VCaP (cell line): Measurements from ENCODE around the gene CCDC47.

ENCODE experiments used
- H3K27ac ChIP-seq: fragments of 450-650 bp; 2 replicates; pipeline ENCODE4 v1.5.1; 2017
- CTCF ChIP-seq: fragments of 450-650 bp; conservative IDR thresholded peaks from 2 replicates; pipeline ENCODE4 v1.5.1; 2017; ENCODE audit warnings: mild to moderate bottlenecking, moderate library complexity

CCDC47 gene

GRCh38 chr17:63704836-63705235 lies 68.6 kb downstream of the CCDC47 start:
- TF ChIP-seq CTCF, result no peak
- H3K27ac ChIP-seq, result no peak overlapping the region

GRCh38 chr17:63704259-63704576 lies 69.2 kb downstream of the CCDC47 start:
- H3K27ac ChIP-seq, result no peak overlapping the region
- TF ChIP-seq CTCF, result no peak

- TF ChIP-seq CTCF, result no peak
These were observed 69.7 kb downstream of the CCDC47 start for GRCh38 chr17:63703556-63704258.

GRCh38 chr17:63703029-63703428 lies 70.4 kb downstream of the CCDC47 start:
- TF ChIP-seq CTCF, result no peak
- H3K27ac ChIP-seq, result no peak overlapping the region

More at GRCh38 chr17:63703556-63704258, 69.7 kb downstream of the CCDC47 start:
- H3K27ac ChIP-seq, result no peak overlapping the region

- TF ChIP-seq CTCF, result no peak
- H3K27ac ChIP-seq, result no peak overlapping the region
These were observed 70.7 kb downstream of the CCDC47 start for GRCh38 chr17:63702721-63703015.

- no peak overlapping the region for H3K27ac ChIP-seq
- no peak for TF ChIP-seq CTCF
These were observed 71.3 kb downstream of the CCDC47 start for GRCh38 chr17:63701868-63702720.

GRCh38 chr17:63701456-63701820 lies 72.0 kb downstream of the CCDC47 start:
- no peak for TF ChIP-seq CTCF
- no peak overlapping the region for H3K27ac ChIP-seq
